Caco-2 (cell line): Measurements from ENCODE around the gene PI4K2A. TPM values are rescaled to one million over a fixed set of nuclear protein-coding genes. Genes with fewer than 3 reads are reported as not detected.

Experiments used
- BruUV-seq: library from RNA; stranded (reverse); fragments of 400-500 nt; replicated peaks from 2 replicates; lab custom pipeline; 2021; lab: Mats Ljungman, UMichigan
- CTCF ChIA-PET: fragments of 300-600 bp; sonication (Branson Sonifier 250); formaldehyde crosslinking; loops from one replicate; lab custom pipeline; 2022; ENCODE audit warnings: antibody characterized with exemption; lab: Charles Lee
- POLR2A ChIA-PET: fragments of 300-600 bp; sonication (Branson Sonifier 250); formaldehyde crosslinking; loops from one replicate; lab custom pipeline; 2022; ENCODE audit warnings: antibody characterized with exemption; lab: Charles Lee
- DNase-seq, 2 experiments: peaks; one replicate each; pipeline versions ENCODE4 v3.0.0 to v3.0.0-alpha.2; 2020 to 2022
- H3K27me3 ChIP-seq: replicated peaks from 2 replicates; pipeline ENCODE4 v1.6.0; 2011; ENCODE audit warnings: low read length; ENCODE audit not compliant: control insufficient read depth, insufficient read depth
- H3K36me3 ChIP-seq: 2 replicates; pipeline ENCODE4 v1.5.1; 2011; ENCODE audit warnings: low read length; ENCODE audit not compliant: control insufficient read depth, insufficient read depth
- H3K4me1 ChIP-seq: fragments of 250-450 bp; sonication (Bioruptor Pico); 2 replicates; pipeline ENCODE4 v1.5.1; 2020; ENCODE audit warnings: mild to moderate bottlenecking
- H3K4me3 ChIP-seq: 2 replicates; pipeline ENCODE4 v1.5.1; 2011; ENCODE audit warnings: low read depth, mild to moderate bottlenecking, control low read depth, low read length
- H3K9me3 ChIP-seq: fragments of 250-450 bp; sonication (Bioruptor Pico); 2 replicates; pipeline ENCODE4 v1.5.1; 2020; ENCODE audit warnings: mild to moderate bottlenecking, moderate library complexity
- H3K27ac Mint-ChIP-seq: one replicate; pipeline ENCODE4 v1.8.0; 2022; ENCODE audit warnings: mixed read lengths; ENCODE audit not compliant: unreplicated experiment
- H3K27me3 Mint-ChIP-seq: one replicate; pipeline ENCODE4 v1.8.0; 2022; ENCODE audit warnings: mixed read lengths; ENCODE audit not compliant: insufficient read depth, unreplicated experiment
- H3K36me3 Mint-ChIP-seq: one replicate; pipeline ENCODE4 v1.8.0; 2022; ENCODE audit warnings: mild to moderate bottlenecking, mixed read lengths; ENCODE audit not compliant: insufficient read depth, unreplicated experiment
- H3K4me1 Mint-ChIP-seq: one replicate; pipeline ENCODE4 v1.8.0; 2022; ENCODE audit warnings: low read depth, mixed read lengths; ENCODE audit not compliant: unreplicated experiment
- H3K4me3 Mint-ChIP-seq: one replicate; pipeline ENCODE4 v1.8.0; 2022; ENCODE audit warnings: mild to moderate bottlenecking, moderate library complexity, mixed read lengths; ENCODE audit not compliant: unreplicated experiment
- H3K9me3 Mint-ChIP-seq: one replicate; pipeline ENCODE4 v1.8.0; 2022; ENCODE audit warnings: mixed read lengths; ENCODE audit not compliant: unreplicated experiment
- CTCF ChIP-seq, 2 experiments: fragments of 200-600 bp in 1 of 2; IDR thresholded peaks; 1 replicate in 1 of 2; 2 replicates in 1 of 2; pipeline versions ENCODE4 v1.5.1 to v1.8.0; 2011 to 2022; ENCODE audit warnings: antibody characterized with exemption in 1 of 2, control low read depth in 1 of 2, inconsistent platforms in 1 of 2, low read depth in 1 of 2, low read length in 1 of 2, mild to moderate bottlenecking in 1 of 2, moderate library complexity in 1 of 2; ENCODE audit not compliant: insufficient read depth in 1 of 2, severe bottlenecking in 1 of 2, unreplicated experiment in 1 of 2
- intact Hi-C: fragments of 100-400 bp; cut with micrococcal nuclease; formaldehyde crosslinking; loops from one replicate; pipeline ENCODE4 v1.10.0; 2022; ENCODE audit not compliant: unreplicated experiment
- total RNA-seq: library from RNA; stranded (reverse); gene quantifications from 2 replicates; pipeline ENCODE4 v1.2.3, GENCODE V29; 2022

PI4K2A gene
- total RNA-seq, 1 experiment from 2014 or later, result 27.3 TPM

- no peak overlapping the region for H3K27ac Mint-ChIP-seq
- H3K36me3 Mint-ChIP-seq, result no peaks in the 10 kb centered on the region
- BruUV-seq, result no TSS peak
- peaks cover 18% of the 10 kb centered on the region for H3K4me1 Mint-ChIP-seq
- H3K4me3 Mint-ChIP-seq, result no peak overlapping the region
- DNase-seq, result no peak
- CTCF ChIA-PET, result no interaction called here
- H3K9me3 Mint-ChIP-seq, result no peaks in the 10 kb centered on the region
- H3K27me3 Mint-ChIP-seq, result no peaks in the 10 kb centered on the region
- H3K4me1 ChIP-seq, result no peaks in the 10 kb centered on the region
- no peaks in the 10 kb centered on the region for H3K36me3 ChIP-seq
- H3K27me3 ChIP-seq, result no peaks in the 10 kb centered on the region
- intact Hi-C loops, result no loop called here
- no peaks in the 10 kb centered on the region for H3K9me3 ChIP-seq
- POLR2A ChIA-PET, result no interaction called here
- TF ChIP-seq CTCF (IDR thresholded peaks at IDR 0.05; ENCODE audit: insufficient read depth in 1 of 2, low read depth in 1 of 2, low read length in 1 of 2, severe bottlenecking in 1 of 2, unreplicated experiment in 1 of 2), result no peak
- no peak overlapping the region for H3K4me3 ChIP-seq
Measured at GRCh38 chr10:97598407-97599271, 41.8 kb upstream of the PI4K2A start.

- Mint-ChIP-seq H3K36me3 (no peaks in the 10 kb centered on the region), H3K4me1 (peaks cover 18% of the 10 kb centered on the region), H3K4me3 (no peak overlapping the region), H3K27me3 (no peaks in the 10 kb centered on the region), H3K27ac (no peak overlapping the region), H3K9me3 (no peaks in the 10 kb centered on the region)
- DNase-seq, result no peak
- POLR2A ChIA-PET, result no interaction called here
- intact Hi-C loops, result no loop called here
- CTCF ChIA-PET, result no interaction called here
- Histone ChIP-seq H3K27me3 (no peaks in the 10 kb centered on the region), H3K4me1 (no peaks in the 10 kb centered on the region), H3K9me3 (no peaks in the 10 kb centered on the region), H3K36me3 (no peaks in the 10 kb centered on the region), H3K4me3 (no peak overlapping the region)
- no TSS peak for BruUV-seq
- TF ChIP-seq CTCF (IDR thresholded peaks at IDR 0.05; ENCODE audit: insufficient read depth in 1 of 2, low read depth in 1 of 2, low read length in 1 of 2, severe bottlenecking in 1 of 2, unreplicated experiment in 1 of 2), result no peak
Measured at GRCh38 chr10:97599272-97599619, 41.2 kb upstream of the PI4K2A start.

- CTCF ChIA-PET, result interaction anchor here (1.9 kb wide), 1 partner anchor 29 kb away, joined by 6 read pairs; no protein-coding TSS in a partner anchor
- Histone ChIP-seq H3K9me3 (no peaks in the 10 kb centered on the region), H3K36me3 (no peaks in the 10 kb centered on the region), H3K27me3 (no peaks in the 10 kb centered on the region), H3K4me3 (no peak overlapping the region), H3K4me1 (no peaks in the 10 kb centered on the region)
- Mint-ChIP-seq H3K9me3 (no peaks in the 10 kb centered on the region), H3K4me1 (peaks cover 18% of the 10 kb centered on the region), H3K27ac (no peak overlapping the region), H3K36me3 (no peaks in the 10 kb centered on the region), H3K27me3 (no peaks in the 10 kb centered on the region), H3K4me3 (no peak overlapping the region)
- no peak for DNase-seq
- no peak for TF ChIP-seq CTCF (IDR thresholded peaks at IDR 0.05; ENCODE audit: insufficient read depth in 1 of 2, low read depth in 1 of 2, low read length in 1 of 2, severe bottlenecking in 1 of 2, unreplicated experiment in 1 of 2)
- POLR2A ChIA-PET, result no interaction called here
- no TSS peak for BruUV-seq
- intact Hi-C loops, result no loop called here
Measured at GRCh38 chr10:97600616-97601015, 39.9 kb upstream of the PI4K2A start.
